Cardiac fibroblast (primary cell): ENCODE results near the gene ICOSLG.
"Not testable (repeated sequence)": the region's sequence is repeated elsewhere in the genome, so short reads cannot be mapped to it uniquely, and the experiment has no call there.

Experiments used
- DNase-seq, 2 donors: peaks; one replicate each; pipeline versions ENCODE4 v3.0.0 to v3.0.0-alpha.2; 2010; ENCODE audit warnings: low read depth in 2 of 2
- H3K4me3 ChIP-seq, 2 donors: replicated peaks in 1 of 2; 1 replicate in 1 of 2; 2 replicates in 1 of 2; pipeline ENCODE4 v1.5.1; 2011; ENCODE audit warnings: low read depth in 2 of 2, low read length in 2 of 2, mild to moderate bottlenecking in 2 of 2, moderate library complexity in 1 of 2
- CTCF ChIP-seq: IDR thresholded peaks from one replicate; pipeline ENCODE4 v1.5.1; 2011; ENCODE audit warnings: low read depth, mild to moderate bottlenecking, low read length, inconsistent platforms

ICOSLG gene

DNA sequence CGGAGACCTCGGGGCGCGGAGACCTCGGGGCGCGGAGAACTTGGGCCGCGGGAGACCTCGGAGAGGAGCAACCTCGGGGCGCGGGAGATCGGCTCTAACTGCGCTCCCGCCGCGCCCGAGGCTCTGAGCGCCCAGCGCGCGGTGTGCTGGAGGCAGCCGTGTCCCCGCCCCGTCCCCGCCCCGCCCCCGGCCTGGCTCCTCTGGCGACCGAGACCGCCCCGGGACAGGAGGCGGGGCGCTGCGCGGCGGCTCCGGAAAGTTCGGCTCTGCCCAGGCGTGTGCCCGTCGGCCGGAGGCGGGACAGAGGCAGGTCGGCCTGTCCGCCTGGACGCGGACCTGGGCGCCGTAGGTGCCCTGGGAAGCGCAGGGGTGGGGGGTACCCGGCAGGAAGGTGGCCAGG, at the start of gene ICOSLG:
TSS of gene ICOSLG (minus strand) at position 102 of the 400 bp plus-strand sequence. CDS start 126 bp downstream, outside the sequence.
- DNase-seq, H3K4me3 ChIP-seq: not testable (repeated sequence)

GRCh38 chr21:44289381-44290010, 48.8 kb upstream of the ICOSLG start:
- no peak for DNase-seq
- H3K4me3 ChIP-seq = no peak overlapping the region
- TF ChIP-seq CTCF = no peak

DNA sequence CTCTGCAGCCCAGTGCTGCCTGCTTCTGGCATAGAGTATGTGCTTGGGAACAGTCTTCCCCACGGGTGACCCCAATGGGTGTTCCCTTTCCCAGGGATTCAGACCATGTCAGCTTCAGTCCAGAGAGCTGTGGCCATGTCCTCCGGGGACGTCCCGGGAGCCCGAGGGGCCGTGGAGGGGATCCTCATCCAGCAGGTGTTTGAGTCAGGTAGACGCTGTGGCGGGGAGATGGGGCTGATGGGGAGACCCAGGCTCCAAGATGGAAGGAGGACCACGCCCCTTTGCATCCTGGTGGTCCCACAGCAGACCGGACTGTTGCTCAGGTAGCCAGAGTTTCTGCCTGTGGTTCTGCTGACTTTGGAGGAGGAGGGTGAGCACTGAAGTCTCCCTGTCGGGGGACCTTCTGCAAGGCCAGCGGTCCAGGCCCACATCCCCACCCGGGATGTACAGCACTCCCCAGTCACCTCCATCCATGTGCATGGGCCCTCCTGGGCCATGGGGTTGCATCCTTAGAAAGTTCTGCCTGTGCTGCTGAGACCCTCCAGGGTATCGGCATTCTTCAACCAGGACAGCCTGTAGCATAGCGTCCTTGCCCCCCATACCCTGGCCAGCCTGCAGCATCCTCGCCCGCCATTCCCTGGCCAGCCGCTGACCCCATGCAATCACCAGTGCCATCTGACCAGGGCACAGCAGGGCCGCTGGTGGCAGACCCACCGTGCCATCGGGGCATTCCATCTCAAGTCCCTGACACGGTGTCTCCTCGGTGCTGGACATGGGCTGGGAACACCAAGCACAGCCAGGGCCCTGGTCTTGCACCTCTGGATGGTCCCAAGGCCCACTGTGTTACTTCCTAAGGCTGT, 47.7 kb upstream of the ICOSLG start:
- H3K4me3 ChIP-seq = no peak overlapping the region
- DNase-seq = no peak
- no peak for TF ChIP-seq CTCF

DNA sequence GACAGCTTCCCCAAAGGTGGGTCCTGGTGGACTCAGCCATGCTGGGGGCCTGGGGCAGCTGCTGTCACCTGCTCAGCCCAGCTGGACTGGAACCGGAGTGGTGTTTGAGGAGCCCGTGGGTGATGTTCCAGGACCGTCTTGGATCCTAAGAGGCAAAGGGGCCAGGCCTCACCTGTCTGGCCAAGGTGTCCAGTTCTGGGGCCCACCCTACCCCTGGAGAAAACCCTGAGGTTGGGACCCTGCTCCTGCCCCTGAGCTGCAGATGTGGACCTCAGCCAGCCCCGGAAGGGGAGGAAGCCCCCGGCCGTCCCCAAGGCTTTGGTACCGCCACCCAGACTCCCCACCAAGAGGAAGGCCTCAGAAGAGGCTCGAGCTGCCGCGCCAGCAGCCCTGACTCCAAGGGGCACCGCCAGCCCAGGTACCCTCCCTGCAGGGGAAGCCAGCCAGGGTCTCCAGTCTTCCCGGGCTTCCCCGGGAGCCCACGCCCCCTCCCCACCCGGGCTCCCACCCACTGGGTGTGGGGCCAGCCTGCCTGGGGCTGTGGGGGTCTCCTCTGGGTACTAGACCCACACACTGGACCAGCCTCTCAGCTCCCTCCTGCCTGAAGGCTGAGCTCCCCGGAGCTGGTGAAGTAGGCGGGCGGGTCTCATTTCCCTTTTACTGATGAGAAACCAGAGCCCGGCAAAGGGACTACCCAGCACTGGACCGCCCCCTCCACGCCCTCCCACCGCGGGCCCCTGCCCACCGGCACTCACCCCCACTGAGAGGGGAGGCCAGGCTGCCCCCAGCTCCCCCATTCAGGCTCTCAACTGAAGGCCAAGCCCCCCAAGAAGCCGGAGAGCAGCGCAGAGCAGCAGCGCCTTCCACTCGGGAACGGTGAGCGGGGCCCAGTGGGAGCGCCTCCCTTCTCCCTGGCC, 46.2 kb upstream of the ICOSLG start:
- DNase-seq = no peak
- TF ChIP-seq CTCF = no peak
- no peak overlapping the region for H3K4me3 ChIP-seq

GRCh38 chr21:44286086-44286715, 45.5 kb upstream of the ICOSLG start:
- H3K4me3 ChIP-seq = no peak overlapping the region
- TF ChIP-seq CTCF = no peak
- DNase-seq = no peak

DNA sequence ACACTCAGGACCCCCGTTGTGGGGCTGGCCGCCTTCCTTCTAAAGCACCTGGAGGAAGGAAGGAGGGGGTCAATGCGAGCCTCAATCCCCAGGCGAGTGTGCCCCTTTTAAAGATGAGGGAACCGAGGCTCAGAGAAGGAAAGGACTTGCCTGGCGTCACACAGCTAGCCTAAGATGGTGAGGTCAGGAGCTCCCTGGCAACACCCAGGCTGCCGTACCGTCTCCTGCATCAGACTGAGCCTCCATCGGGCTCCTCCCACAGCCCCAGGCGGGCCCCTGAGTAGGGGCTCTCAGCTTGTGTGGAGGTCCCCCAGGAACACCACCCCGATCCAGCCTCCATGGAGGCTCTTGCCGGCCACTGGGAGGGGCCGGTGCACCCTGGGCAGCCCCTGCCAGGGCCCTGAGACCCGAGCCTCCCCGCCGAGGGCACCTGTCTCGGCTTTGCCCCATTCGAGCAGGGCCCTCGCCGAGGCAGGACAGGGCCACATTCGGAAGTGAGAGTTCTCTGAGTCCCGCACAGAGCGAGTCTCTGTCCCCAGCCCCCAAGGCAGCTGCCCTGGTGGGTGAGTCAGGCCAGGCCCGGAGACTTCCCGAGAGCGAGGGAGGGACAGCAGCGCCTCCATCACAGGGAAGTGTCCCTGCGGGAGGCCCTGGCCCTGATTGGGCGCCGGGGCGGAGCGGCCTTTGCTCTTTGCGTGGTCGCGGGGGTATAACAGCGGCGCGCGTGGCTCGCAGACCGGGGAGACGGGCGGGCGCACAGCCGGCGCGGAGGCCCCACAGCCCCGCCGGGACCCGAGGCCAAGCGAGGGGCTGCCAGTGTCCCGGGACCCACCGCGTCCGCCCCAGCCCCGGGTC, 44.6 kb upstream of the ICOSLG start, which contains the start of gene AIRE:
TSS of gene AIRE (plus strand) at position 739 of the 855 bp plus-strand sequence. CDS start 131 bp downstream, outside the sequence.
- peak within 1 kb of the TSS in 1 of 2 donors; percentile 11 for H3K4me3 ChIP-seq
- DNase-seq = no peak
- no peak for TF ChIP-seq CTCF
